Neuronal stem cell (in vitro differentiated cells): ENCODE results near the gene NAB2.
A peak's percentile ranks its signal among the peaks of the same experiment; 100 is the strongest.

Experiments used
- DNase-seq: peaks from one replicate; pipeline ENCODE4 v3.0.0-alpha.2; 2013; ENCODE audit warnings: low spot score
- H2AFZ ChIP-seq: one replicate; pipeline ENCODE4 v1.6.1; 2013; ENCODE audit warnings: mild to moderate bottlenecking, low read length, inconsistent platforms
- H2AK5ac ChIP-seq: 2 replicates; pipeline ENCODE4 v1.6.1; 2013; ENCODE audit warnings: low read depth, mild to moderate bottlenecking, inconsistent platforms, low read length, moderate library complexity, mixed read lengths
- H2BK120ac ChIP-seq: 2 replicates; pipeline ENCODE4 v1.6.1; 2013; ENCODE audit warnings: low read depth, mild to moderate bottlenecking, inconsistent platforms, low read length, moderate library complexity, mixed read lengths
- H2BK12ac ChIP-seq: one replicate; pipeline ENCODE4 v1.6.1; 2013; ENCODE audit warnings: low read length, inconsistent platforms
- H2BK15ac ChIP-seq: 2 replicates; pipeline ENCODE4 v1.6.1; 2013; ENCODE audit warnings: mild to moderate bottlenecking, low read length, inconsistent platforms, mixed read lengths
- H2BK5ac ChIP-seq: one replicate; pipeline ENCODE4 v1.6.1; 2013; ENCODE audit warnings: inconsistent platforms, mild to moderate bottlenecking, low read length, moderate library complexity
- H3K14ac ChIP-seq: one replicate; pipeline ENCODE4 v1.6.1; 2013; ENCODE audit warnings: low read length, inconsistent platforms
- H3K18ac ChIP-seq: 2 replicates; pipeline ENCODE4 v1.6.1; 2013; ENCODE audit warnings: low read length, inconsistent platforms
- H3K23ac ChIP-seq: 2 replicates; pipeline ENCODE4 v1.6.1; 2013; ENCODE audit warnings: low read depth, mild to moderate bottlenecking, mixed read lengths, low read length, inconsistent platforms; ENCODE audit not compliant: poor library complexity
- H3K27ac ChIP-seq: replicated peaks from 3 replicates; pipeline ENCODE4 v1.5.1; 2013; ENCODE audit warnings: low read length, inconsistent platforms
- H3K27me3 ChIP-seq, 3 experiments: 2 replicates each; pipeline ENCODE4 v1.6.1; 2013; ENCODE audit warnings: low read length in 3 of 3, mild to moderate bottlenecking in 2 of 3, inconsistent platforms in 1 of 3, low read depth in 1 of 3, mixed read lengths in 1 of 3, moderate library complexity in 1 of 3; ENCODE audit not compliant: control insufficient read depth in 3 of 3, insufficient read depth in 3 of 3
- H3K36me3 ChIP-seq, 2 donors: replicated peaks in 1 of 2; 2 replicates each; pipeline ENCODE4 v1.6.1; 2013; ENCODE audit warnings: low read length in 2 of 2; ENCODE audit not compliant: control insufficient read depth in 2 of 2, insufficient read depth in 2 of 2
- H3K4ac ChIP-seq: 2 replicates; pipeline ENCODE4 v1.6.1; 2013; ENCODE audit warnings: inconsistent platforms, mild to moderate bottlenecking, low read length, moderate library complexity
- H3K4me1 ChIP-seq, 2 donors: 1 replicate in 1 of 2; 2 replicates in 1 of 2; pipeline ENCODE4 v1.6.1; 2013; ENCODE audit warnings: low read length in 2 of 2, low read depth in 1 of 2; ENCODE audit not compliant: control insufficient read depth in 2 of 2, insufficient read depth in 1 of 2
- H3K4me2 ChIP-seq: one replicate; pipeline ENCODE4 v1.6.1; 2013; ENCODE audit warnings: mild to moderate bottlenecking, low read length, inconsistent platforms; ENCODE audit not compliant: insufficient read depth, poor library complexity, severe bottlenecking
- H3K4me3 ChIP-seq, 2 donors: 2 replicates each; pipeline ENCODE4 v1.5.1; 2013; ENCODE audit warnings: low read length in 2 of 2, mild to moderate bottlenecking in 2 of 2, inconsistent platforms in 1 of 2, moderate library complexity in 1 of 2
- H3K79me1 ChIP-seq: one replicate; pipeline ENCODE4 v1.6.1; 2013; ENCODE audit warnings: low read depth, mild to moderate bottlenecking, inconsistent platforms, low read length, moderate library complexity
- H3K9ac ChIP-seq: one replicate; pipeline ENCODE4 v1.6.1; 2013; ENCODE audit warnings: mild to moderate bottlenecking, low read depth, low read length, inconsistent platforms; ENCODE audit not compliant: poor library complexity
- H3K9me3 ChIP-seq, 2 donors: replicated peaks in 1 of 2; 2 replicates each; pipeline versions ENCODE3 to v1.6.1; 2013; ENCODE audit warnings: low read length in 2 of 2, mild to moderate bottlenecking in 2 of 2, inconsistent platforms in 1 of 2, low read depth in 1 of 2, mixed read lengths in 1 of 2, moderate library complexity in 1 of 2; ENCODE audit not compliant: control insufficient read depth in 2 of 2, insufficient read depth in 1 of 2
- H4K8ac ChIP-seq: one replicate; pipeline ENCODE4 v1.6.1; 2013; ENCODE audit warnings: low read depth, mild to moderate bottlenecking, inconsistent platforms, low read length, moderate library complexity
- H4K91ac ChIP-seq: one replicate; pipeline ENCODE4 v1.6.1; 2013; ENCODE audit warnings: low read length, low read depth, mild to moderate bottlenecking, inconsistent platforms; ENCODE audit not compliant: poor library complexity
- WGBS, 2 donors: extraction: QIAGEN DNeasy Blood & Tissue Kit; methylation state at CpG; one replicate each; pipeline ENCODE4 v1.1.7; 2013; ENCODE audit warnings: missing lambda C conversion rate in 2 of 2, mixed read lengths in 1 of 2; ENCODE audit not compliant: insufficient read length in 2 of 2, insufficient replicate concordance in 1 of 2; ENCODE audit errors: extremely low coverage in 2 of 2; 5-methylcytosine and 5-hydroxymethylcytosine counted together

NAB2 gene

GRCh38 chr12:57104292-57104910 is 15.5 kb downstream of the NAB2 start:
- Histone ChIP-seq H3K14ac (no peak overlapping the region), H2BK5ac (no peak overlapping the region), H3K79me1 (no peaks in the 10 kb centered on the region), H2AK5ac (no peak overlapping the region), H3K4me3 (no peak overlapping the region), H4K91ac (peak overlapping the region; percentile 22), H3K9me3 (no peaks in the 10 kb centered on the region), H3K27me3 (no peaks in the 10 kb centered on the region), H3K23ac (no peak overlapping the region), H3K27ac (no peak overlapping the region), H2BK15ac (no peak overlapping the region), H2BK12ac (peak overlapping the region; percentile 24), H3K18ac (peak overlapping the region; percentile 40), H2BK120ac (no peak overlapping the region), H3K9ac (no peak overlapping the region), H4K8ac (no peak overlapping the region), H3K36me3 (peaks cover 0 to 71% of the 10 kb centered on the region in 2 donors), H3K4me1 (peaks cover 6 to 8% of the 10 kb centered on the region in 2 donors), H2AFZ (no peak overlapping the region), H3K4me2 (no peak overlapping the region), H3K4ac (no peak overlapping the region)
- no peak for DNase-seq
- WGBS, 2 donors = no CpG with 5 or more reads among the region's 12 CpGs

- Histone ChIP-seq H3K27me3 (no peaks in the 10 kb centered on the region), H3K9me3 (no peaks in the 10 kb centered on the region), H2AK5ac (peak overlapping the region; percentile 8), H2BK12ac (no peak overlapping the region), H3K18ac (no peak overlapping the region), H2BK5ac (no peak overlapping the region), H4K91ac (no peak overlapping the region), H4K8ac (no peak overlapping the region), H3K4me3 (no peak overlapping the region), H3K14ac (no peak overlapping the region), H3K4ac (no peak overlapping the region), H2BK120ac (no peak overlapping the region), H3K9ac (peak overlapping the region; percentile 51), H2AFZ (no peak overlapping the region), H3K23ac (peak overlapping the region; percentile 59), H3K4me1 (peaks cover 10% of the 10 kb centered on the region in 2 donors), H3K79me1 (no peaks in the 10 kb centered on the region), H3K4me2 (no peak overlapping the region), H3K27ac (no peak overlapping the region), H2BK15ac (no peak overlapping the region), H3K36me3 (peaks cover 0 to 64% of the 10 kb centered on the region in 2 donors)
- no CpG with 5 or more reads among the region's 14 CpGs for WGBS, 2 donors
- no peak for DNase-seq
Observed at GRCh38 chr12:57105011-57105753, 16.3 kb downstream of the NAB2 start.

- Histone ChIP-seq H2AFZ (no peak overlapping the region), H2BK5ac (no peak overlapping the region), H3K18ac (peak overlapping the region; percentile 22), H3K27me3 (no peaks in the 10 kb centered on the region), H3K9me3 (no peaks in the 10 kb centered on the region), H3K4me1 (peaks cover 13 to 17% of the 10 kb centered on the region in 2 donors), H3K4ac (no peak overlapping the region), H4K8ac (no peak overlapping the region), H3K4me3 (no peak overlapping the region), H3K9ac (no peak overlapping the region), H3K4me2 (no peak overlapping the region), H3K14ac (peak overlapping the region; percentile 72), H2BK15ac (peak overlapping the region; percentile 34), H3K27ac (no peak overlapping the region), H2BK12ac (no peak overlapping the region), H3K36me3 (peaks cover 0 to 62% of the 10 kb centered on the region in 2 donors), H4K91ac (peak overlapping the region; percentile 47), H2BK120ac (no peak overlapping the region), H3K79me1 (no peaks in the 10 kb centered on the region), H2AK5ac (no peak overlapping the region), H3K23ac (peak overlapping the region; percentile 65)
- no CpG with 5 or more reads among the region's 9 CpGs for WGBS, 2 donors
- DNase-seq = no peak
Observed at GRCh38 chr12:57106021-57106708, 17.3 kb downstream of the NAB2 start.
